ENCODE data around the gene TXN2.

- TF ChIP-seq, protein P1, sequence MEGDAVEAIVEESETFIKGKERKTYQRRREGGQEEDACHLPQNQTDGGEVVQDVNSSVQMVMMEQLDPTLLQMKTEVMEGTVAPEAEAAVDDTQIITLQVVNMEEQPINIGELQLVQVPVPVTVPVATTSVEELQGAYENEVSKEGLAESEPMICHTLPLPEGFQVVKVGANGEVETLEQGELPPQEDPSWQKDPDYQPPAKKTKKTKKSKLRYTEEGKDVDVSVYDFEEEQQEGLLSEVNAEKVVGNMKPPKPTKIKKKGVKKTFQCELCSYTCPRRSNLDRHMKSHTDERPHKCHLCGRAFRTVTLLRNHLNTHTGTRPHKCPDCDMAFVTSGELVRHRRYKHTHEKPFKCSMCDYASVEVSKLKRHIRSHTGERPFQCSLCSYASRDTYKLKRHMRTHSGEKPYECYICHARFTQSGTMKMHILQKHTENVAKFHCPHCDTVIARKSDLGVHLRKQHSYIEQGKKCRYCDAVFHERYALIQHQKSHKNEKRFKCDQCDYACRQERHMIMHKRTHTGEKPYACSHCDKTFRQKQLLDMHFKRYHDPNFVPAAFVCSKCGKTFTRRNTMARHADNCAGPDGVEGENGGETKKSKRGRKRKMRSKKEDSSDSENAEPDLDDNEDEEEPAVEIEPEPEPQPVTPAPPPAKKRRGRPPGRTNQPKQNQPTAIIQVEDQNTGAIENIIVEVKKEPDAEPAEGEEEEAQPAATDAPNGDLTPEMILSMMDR (IDR thresholded peaks at IDR 0.05; ENCODE audit: low read length), result no peak
- TF ChIP-seq EZH2 (IDR thresholded peaks at IDR 0.05; ENCODE audit: borderline replicate concordance, low read length), result no peak
Observed at GRCh38 chr22:36433318-36434231, 47.9 kb downstream of the TXN2 start.

Data from OCI-LY1 (cell line).